Fibroblast of villous mesenchyme (primary cell): ENCODE measurements around the gene UGT1A3. TPM values are rescaled to one million over a fixed set of nuclear protein-coding genes. Genes with fewer than 3 reads are reported as not detected.
A peak's percentile ranks its signal among the peaks of the same experiment; 100 is the strongest.
"Not testable (repeated sequence)": the region's sequence is repeated elsewhere in the genome, so short reads cannot be mapped to it uniquely, and the experiment has no call there.

Experiments used
- DNase-seq: peaks from one replicate; pipeline ENCODE4 v3.0.0-alpha.2; 2010; ENCODE audit warnings: low read depth
- H3K4me3 ChIP-seq: 2 replicates; pipeline ENCODE4 v1.5.1; 2011; ENCODE audit warnings: low read depth, mild to moderate bottlenecking, low read length
- CTCF ChIP-seq: IDR thresholded peaks from 2 replicates; pipeline ENCODE4 v1.5.1; 2012; ENCODE audit warnings: low read depth, mild to moderate bottlenecking, low read length; ENCODE audit not compliant: insufficient read depth
- total RNA-seq: library from RNA; depleted of rRNA; stranded (reverse); fragments of >200 nt; gene quantifications from 2 replicates; pipeline ENCODE4 v1.2.3, GENCODE V29; 2012

UGT1A3 gene
- total RNA-seq, 1 donor, result not detected

DNA sequence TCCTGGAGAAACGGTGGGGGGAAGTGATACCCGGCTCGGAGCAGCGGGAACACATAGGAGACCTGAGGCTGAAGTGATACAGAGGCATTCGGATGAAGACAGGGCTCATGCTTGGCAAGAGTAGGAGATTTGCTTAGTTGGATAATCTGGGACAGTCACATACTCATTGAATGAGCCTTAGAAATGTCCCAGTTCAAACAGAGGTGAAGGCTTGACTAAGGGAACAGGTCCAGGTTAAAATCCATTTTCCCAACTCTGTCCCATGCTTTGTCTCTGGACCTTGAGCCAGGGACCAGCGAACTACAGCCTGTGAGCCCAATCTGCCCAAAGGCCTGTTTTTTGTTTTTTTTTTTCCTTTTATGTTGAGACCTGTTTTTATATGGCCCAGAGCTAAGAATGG lies 34.9 kb upstream of the UGT1A3 start:
- no peak for TF ChIP-seq CTCF
- DNase-seq, result no peak
- H3K4me3 ChIP-seq, result no peak overlapping the region

- no peak for TF ChIP-seq CTCF
- no peak overlapping the region for H3K4me3 ChIP-seq
- no peak for DNase-seq
Measured at GRCh38 chr2:233698740-233699139, 30.1 kb upstream of the UGT1A3 start.

- TF ChIP-seq CTCF, result no peak
- no peak for DNase-seq
Measured at GRCh38 chr2:233699424-233700027, 29.3 kb upstream of the UGT1A3 start.

DNA sequence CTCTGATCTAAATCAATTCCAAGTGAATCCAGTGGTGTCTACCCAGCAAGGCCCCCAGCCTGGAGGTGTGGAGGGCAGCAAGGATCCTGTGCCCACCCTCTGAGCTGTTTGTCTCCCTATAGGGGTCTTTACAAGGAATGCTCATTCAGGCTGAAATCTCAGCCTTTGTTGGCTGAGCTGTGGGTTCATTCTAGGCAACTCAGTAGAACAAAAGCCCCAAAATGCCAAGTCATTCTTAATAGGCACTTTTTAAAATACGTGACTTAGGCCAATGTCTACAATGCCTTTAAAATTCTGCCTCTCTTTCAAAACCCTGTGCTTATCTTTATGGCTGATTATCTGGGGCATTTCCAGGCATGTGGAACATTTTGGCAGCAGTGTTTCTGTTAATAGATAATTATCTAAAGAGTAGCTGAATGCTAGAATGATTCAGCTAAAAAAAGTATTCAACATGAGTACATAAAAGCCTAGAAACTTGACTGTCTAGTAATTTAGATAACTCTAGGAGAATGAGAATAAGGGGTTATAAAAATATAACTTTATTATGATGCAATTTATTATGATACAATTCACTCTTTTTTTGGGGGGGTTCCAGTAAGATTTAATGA lies 28.7 kb upstream of the UGT1A3 start:
- no peak for TF ChIP-seq CTCF
- no peak overlapping the region for H3K4me3 ChIP-seq
- peak; percentile 97 for DNase-seq

More at GRCh38 chr2:233699424-233700027, 29.3 kb upstream of the UGT1A3 start:
- no peak overlapping the region for H3K4me3 ChIP-seq

DNA sequence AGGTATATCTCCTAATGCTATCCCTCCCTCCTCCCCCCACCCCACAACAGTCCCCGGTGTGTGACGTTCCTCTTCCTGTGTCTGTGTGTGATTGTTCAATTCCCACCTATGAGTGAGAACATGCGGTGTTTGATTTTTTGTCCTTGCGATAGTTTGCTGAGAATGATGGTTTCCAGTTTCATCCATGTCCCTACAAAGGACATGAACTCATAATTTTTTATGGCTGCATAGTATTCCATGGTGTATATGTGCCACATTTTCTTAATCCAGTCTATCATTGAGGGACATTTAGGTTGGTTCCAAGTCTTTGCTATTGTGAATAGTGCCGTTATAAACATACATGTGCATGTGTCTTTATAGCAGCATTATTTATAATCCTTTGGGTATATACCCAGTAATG lies 28.0 kb upstream of the UGT1A3 start:
- DNase-seq, H3K4me3 ChIP-seq: not testable (repeated sequence)

GRCh38 chr2:233702238-233702637 lies 26.6 kb upstream of the UGT1A3 start:
- no peak for DNase-seq

More at GRCh38 chr2:233702238-233702637, 26.6 kb upstream of the UGT1A3 start:
- no peak overlapping the region for H3K4me3 ChIP-seq
- no peak for TF ChIP-seq CTCF
